Measurements from ENCODE around the gene MXD4. TPM values are rescaled to one million over a fixed set of nuclear protein-coding genes. Genes with fewer than 3 reads are reported as not detected.

The MXD4 gene
- total and polyA plus RNA-seq, 2 of the 13 experiments (the other 11 are each of a cell fraction or from before 2014, with no cell fraction given), result 29.0 to 31.3 TPM

DNA sequence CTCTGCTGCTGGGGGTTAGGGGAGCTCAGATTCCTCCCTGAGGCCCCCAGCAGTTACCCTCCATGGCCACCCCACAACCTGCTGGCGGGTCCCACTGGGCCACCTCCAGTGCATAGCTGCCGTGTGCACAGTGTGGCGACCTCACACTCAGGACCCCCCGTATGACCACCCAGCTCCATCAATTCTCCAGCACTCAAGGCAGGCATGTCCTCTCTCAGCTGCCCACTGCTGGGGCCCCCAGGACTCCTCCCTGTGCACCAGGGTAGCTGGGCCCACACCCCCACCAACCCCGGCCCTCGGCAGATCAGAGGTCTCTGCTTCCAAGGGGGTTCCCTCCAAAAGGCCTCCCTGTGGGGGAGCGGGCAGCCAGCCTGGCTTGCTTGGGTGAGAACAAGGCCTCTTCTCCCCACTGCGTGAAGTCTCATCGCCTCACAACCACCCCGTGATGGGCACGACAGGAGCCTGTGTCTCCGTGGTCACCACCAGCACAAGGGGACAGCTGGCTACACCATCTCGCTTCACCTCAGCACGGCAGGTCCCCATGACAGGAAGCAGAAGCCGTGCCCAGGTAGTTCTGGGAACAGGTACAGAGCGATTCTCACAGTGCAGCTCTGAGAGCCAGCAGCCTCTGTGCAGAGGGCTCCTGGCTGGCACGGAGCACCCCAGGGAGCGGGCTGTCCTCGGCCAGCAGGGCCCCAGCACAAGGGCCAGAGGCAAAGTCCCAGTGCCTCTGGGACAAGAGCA lies 15.4 kb downstream of the MXD4 start:
- H2AFZ ChIP-seq (ENCODE audit: low read length), result no peak overlapping the region
- intact Hi-C loops (cut with micrococcal nuclease; ENCODE audit: unreplicated experiment) (loop anchor here (10.0 kb wide), 1 partner anchor 218 kb away; the partner anchor contains the start of gene RNF4), in situ Hi-C loops (cut with HindIII; ENCODE audit: extremely low pct_ligation_motif_present, low pct_unique_long_range_greater_than_20kb) (no loop called here)
- H3K4me3 ChIP-seq (replicated peaks in 1 of 3; ENCODE audit: insufficient read depth in 1 of 3, low read depth in 2 of 3, low read length in 3 of 3), result no peak overlapping the region
- no peaks in the 10 kb centered on the region for H4K20me1 ChIP-seq (ENCODE audit: insufficient read depth, low read length)
- no peaks in the 10 kb centered on the region for H3K9me3 ChIP-seq (ENCODE audit: low read length)
- H3K27ac ChIP-seq (ENCODE audit: extremely low read length, insufficient read depth, low read length), result no peak overlapping the region
- peaks cover 34% of the 10 kb centered on the region for H3K4me1 ChIP-seq (ENCODE audit: insufficient read depth, low read length)
- FAIRE-seq (no peak), DNase-seq (ENCODE audit: low spot score) (no peak), ATAC-seq (no peak)
- no peak overlapping the region for H3K9ac ChIP-seq (ENCODE audit: insufficient read depth, low read depth, low read length)
- POLR2A ChIA-PET, result no interaction called here
- 84% methylated on average over 11 of the region's 19 CpGs for WGBS (ENCODE audit: low lambda C conversion rate)
- no peak overlapping the region for H3K4me2 ChIP-seq (ENCODE audit: low read depth, low read length)
- peaks cover 0 to 4% of the 10 kb centered on the region in 2 experiments; a peak in 2 of 5 replicates for H3K36me3 ChIP-seq (replicated peaks in 1 of 2; ENCODE audit: control insufficient read depth in 1 of 2, insufficient read depth in 2 of 2, low read length in 2 of 2)
- H3K79me2 ChIP-seq (ENCODE audit: insufficient read depth, low read length), result peaks cover 1% of the 10 kb centered on the region
- CTCF ChIA-PET (ENCODE audit: low intra/inter-chr PET ratio, low total read pairs), result no interaction called here
- H3K27me3 ChIP-seq (ENCODE audit: control insufficient read depth in 1 of 2, insufficient read depth in 2 of 2, low read length in 2 of 2), result no peaks in the 10 kb centered on the region
- BruUV-seq (replicated peaks), result no TSS peak
- TF ChIP-seq ZNF414 (CRISPR knock-in tag; IDR thresholded peaks at IDR 0.05), result no peak
- 0 out of 2 replicates have a peak, but pooled peaks have one; percentile 15 for TF ChIP-seq POLR2G (IDR thresholded peaks at IDR 0.05; ENCODE audit: low read depth, low read length)
- TF ChIP-seq ZNF720 (CRISPR knock-in tag; IDR thresholded peaks at IDR 0.05), result no peak
- no peak for TF ChIP-seq ELF1 (CRISPR knock-in tag; IDR thresholded peaks at IDR 0.05)
- no peak for TF ChIP-seq ZNF513 (CRISPR knock-in tag; conservative IDR thresholded peaks at IDR 0.05)
- TF ChIP-seq, protein P1, sequence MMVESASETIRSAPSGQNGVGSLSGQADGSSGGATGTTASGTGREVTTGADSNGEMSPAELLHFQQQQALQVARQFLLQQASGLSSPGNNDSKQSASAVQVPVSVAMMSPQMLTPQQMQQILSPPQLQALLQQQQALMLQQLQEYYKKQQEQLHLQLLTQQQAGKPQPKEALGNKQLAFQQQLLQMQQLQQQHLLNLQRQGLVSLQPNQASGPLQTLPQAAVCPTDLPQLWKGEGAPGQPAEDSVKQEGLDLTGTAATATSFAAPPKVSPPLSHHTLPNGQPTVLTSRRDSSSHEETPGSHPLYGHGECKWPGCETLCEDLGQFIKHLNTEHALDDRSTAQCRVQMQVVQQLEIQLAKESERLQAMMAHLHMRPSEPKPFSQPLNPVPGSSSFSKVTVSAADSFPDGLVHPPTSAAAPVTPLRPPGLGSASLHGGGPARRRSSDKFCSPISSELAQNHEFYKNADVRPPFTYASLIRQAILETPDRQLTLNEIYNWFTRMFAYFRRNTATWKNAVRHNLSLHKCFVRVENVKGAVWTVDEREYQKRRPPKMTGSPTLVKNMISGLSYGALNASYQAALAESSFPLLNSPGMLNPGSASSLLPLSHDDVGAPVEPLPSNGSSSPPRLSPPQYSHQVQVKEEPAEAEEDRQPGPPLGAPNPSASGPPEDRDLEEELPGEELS (CRISPR knock-in tag; IDR thresholded peaks at IDR 0.05), result no peak
- no peak for TF ChIP-seq IRF2 (CRISPR knock-in tag; IDR thresholded peaks at IDR 0.05)
- no peak for TF ChIP-seq ZNF773 (CRISPR knock-in tag; IDR thresholded peaks at IDR 0.05; ENCODE audit: borderline replicate concordance)
- TF ChIP-seq ZZZ3 (CRISPR knock-in tag; IDR thresholded peaks at IDR 0.05; ENCODE audit: borderline replicate concordance), result no peak
- TF ChIP-seq HNRNPLL (IDR thresholded peaks at IDR 0.05; ENCODE audit: low read depth, low read length, poor library complexity, severe bottlenecking), result no peak
- no peak for TF ChIP-seq ZNF329 (CRISPR knock-in tag; IDR thresholded peaks at IDR 0.05; ENCODE audit: low read depth)
- TF ChIP-seq, protein P2, sequence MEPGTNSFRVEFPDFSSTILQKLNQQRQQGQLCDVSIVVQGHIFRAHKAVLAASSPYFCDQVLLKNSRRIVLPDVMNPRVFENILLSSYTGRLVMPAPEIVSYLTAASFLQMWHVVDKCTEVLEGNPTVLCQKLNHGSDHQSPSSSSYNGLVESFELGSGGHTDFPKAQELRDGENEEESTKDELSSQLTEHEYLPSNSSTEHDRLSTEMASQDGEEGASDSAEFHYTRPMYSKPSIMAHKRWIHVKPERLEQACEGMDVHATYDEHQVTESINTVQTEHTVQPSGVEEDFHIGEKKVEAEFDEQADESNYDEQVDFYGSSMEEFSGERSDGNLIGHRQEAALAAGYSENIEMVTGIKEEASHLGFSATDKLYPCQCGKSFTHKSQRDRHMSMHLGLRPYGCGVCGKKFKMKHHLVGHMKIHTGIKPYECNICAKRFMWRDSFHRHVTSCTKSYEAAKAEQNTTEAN (CRISPR knock-in tag; conservative IDR thresholded peaks at IDR 0.05), result no peak
- no peak for TF ChIP-seq CC2D1A (CRISPR knock-in tag; IDR thresholded peaks at IDR 0.05)
- peak; percentile 3 for TF ChIP-seq AGO2 (optimal IDR thresholded peaks at IDR 0.05; ENCODE audit: low read depth, low read length)
- no peak for TF ChIP-seq WIZ (CRISPR knock-in tag; IDR thresholded peaks at IDR 0.05)
- TF ChIP-seq RBM22 (optimal IDR thresholded peaks at IDR 0.05; ENCODE audit: low read length), result peak; percentile 10
- no peak for TF ChIP-seq MIXL1 (CRISPR knock-in tag; IDR thresholded peaks at IDR 0.05)

Data from HepG2 (cell line).